OCI-M2 (cell line): ENCODE measurements around the gene TERT.

Experiments used
- DNase-seq: peaks from one replicate; lab custom pipeline; 2025; ENCODE audit not compliant: unreplicated experiment; lab: John Stamatoyannopoulos, UW

Gene TERT

DNA sequence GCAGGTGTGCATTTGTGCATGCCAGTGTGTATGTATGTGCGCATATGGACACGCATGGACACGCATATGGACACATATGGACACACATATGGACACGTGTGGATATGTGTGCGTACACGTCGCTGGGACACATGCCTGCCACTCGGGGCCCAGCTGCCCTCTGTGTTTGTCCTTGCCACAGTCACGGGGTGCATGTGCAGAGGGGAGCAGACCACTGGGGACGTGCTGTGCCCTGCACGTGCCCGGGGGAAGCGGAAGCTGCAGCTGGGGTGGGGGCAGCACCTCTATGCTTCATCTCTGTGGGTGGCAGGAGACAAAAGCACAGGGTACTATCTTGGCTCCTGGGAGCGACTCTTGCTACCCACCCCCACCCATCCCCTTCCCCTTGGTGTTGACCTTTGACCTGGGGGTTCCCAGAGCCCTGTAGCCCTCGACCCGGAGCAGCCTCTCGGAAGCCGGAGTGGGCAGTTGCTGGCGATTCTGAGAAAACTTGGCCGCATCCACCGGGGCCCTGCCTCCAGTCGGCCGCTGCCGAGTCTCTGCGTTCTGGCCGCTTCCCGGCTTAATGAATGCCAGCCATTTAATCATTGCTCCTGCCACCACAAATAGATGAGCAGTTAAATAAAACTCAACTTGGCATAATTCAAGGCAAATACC lies 72.1 kb downstream of the TERT start:
- no peak for DNase-seq

DNA sequence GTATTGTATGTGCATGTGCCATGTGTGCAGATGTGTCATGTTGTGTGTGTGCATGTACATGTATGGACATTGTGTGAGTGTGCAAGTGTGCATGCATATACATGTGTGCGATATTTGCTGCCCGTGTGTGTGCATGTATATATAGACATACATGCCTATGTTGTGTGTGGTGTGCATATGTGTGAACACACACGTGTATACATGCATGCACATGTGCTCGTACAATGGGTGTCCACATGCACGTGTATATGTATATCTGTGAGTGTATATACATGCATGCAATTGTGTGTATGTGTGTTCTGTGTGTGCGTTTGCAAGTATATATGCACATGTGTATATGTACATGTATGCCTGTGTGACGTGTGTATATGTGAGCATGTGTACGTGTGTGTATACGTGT lies 72.7 kb downstream of the TERT start:
- DNase-seq, result no peak

DNA sequence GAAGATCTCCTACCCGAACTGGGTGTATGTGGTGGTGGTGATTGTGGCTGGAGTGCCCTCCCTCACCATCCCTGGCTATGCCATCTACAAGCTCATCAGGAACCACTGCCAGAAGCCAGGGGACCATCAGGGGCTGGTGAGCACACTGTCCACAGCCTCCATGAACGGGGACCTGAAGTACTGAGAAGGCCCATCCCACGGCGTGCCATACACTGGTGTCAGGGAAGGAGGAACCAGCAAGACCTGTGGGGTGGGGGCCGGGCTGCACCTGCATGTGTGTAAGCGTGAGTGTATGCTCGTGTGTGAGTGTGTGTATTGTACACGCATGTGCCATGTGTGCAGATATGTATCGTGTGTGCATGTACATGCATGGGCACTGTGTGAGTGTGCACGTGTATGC lies 73.1 kb downstream of the TERT start:
- no peak for DNase-seq

DNA sequence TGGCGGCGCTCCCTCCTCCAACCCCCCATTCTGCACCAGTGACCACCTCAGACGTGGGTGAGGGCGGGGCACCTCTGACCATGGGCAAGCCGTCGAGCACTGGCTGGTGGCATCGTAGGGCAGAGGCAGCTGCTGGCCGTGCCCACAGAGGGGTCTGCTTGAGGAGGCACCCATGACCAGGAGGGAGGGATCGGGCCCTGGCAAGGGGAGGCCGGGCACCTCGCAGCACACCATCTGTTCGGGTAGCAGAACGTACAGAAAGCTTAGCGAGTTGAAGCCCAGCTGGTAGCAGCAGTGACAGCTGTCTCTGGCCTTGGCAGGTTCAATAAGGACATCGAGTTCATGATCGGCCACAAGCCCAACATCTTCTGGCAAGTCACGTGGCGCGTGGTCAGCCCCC lies 74.0 kb downstream of the TERT start:
- DNase-seq, result no peak

DNA sequence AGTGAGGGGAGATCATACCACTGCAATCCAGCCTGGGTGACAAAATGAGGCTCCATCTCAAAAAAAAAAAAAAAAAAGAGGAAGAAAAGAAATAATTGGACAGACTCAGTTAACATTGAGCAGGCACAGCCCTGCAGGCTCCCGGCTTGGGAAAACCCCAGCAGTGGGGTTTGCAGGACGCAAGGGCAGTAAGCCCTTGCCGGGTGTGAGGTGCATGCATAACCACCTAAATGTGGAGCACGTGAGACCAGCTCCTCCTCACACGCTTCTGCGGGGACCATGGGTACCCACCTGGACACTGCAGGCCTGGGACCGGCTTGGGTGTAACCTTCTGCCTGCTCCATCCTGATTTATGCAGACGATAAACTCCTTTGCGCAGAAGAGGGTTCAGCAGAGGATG lies 74.5 kb downstream of the TERT start:
- no peak for DNase-seq

DNA sequence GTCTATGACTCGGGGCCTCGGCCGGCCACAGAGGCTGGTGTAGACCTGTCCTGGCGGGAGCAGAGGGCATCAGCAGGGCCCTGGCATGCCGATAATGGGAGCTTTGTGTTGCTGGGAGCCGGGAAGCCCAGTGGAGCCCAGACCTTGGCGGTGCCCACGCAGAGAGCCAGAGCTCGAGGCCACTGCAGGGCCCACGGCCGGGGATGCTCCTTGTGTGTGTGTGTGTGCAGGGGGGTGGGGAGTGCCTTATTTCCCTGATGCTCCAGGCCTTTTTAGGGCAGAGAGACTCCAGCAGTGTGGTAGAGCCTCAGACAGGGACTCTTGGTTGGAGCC lies 75.1 kb downstream of the TERT start:
- no peak for DNase-seq

DNA sequence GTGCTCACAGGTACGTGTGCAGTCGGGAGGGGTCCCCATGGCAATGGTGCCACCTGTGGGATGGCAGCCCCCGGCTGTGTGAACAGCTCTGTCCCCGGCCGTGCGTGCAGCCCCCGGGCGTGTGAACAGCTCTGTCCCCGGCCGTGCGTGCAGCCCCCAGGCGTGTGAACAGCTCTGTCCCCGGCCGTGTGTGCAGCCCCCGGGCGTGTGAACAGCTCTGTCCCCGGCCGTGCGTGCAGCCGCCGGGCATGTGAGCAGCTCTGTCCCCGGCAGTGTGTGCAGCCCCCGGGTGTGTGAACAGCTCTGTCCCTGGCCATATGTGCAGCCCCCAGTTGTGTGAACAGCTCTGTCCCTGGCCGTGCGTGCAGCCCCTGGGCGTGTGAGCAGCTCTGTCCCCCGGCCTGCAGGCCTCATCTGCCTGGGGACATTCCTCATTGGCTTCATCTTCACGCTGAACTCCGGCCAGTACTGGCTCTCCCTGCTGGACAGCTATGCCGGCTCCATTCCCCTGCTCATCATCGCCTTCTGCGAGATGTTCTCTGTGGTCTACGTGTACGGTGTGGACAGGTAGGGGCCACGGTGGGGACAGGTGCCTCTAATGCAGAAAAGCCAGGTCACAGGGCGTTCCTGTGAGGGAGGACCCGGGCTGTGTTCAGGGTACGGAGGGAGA lies 75.6 kb downstream of the TERT start:
- no peak for DNase-seq

DNA sequence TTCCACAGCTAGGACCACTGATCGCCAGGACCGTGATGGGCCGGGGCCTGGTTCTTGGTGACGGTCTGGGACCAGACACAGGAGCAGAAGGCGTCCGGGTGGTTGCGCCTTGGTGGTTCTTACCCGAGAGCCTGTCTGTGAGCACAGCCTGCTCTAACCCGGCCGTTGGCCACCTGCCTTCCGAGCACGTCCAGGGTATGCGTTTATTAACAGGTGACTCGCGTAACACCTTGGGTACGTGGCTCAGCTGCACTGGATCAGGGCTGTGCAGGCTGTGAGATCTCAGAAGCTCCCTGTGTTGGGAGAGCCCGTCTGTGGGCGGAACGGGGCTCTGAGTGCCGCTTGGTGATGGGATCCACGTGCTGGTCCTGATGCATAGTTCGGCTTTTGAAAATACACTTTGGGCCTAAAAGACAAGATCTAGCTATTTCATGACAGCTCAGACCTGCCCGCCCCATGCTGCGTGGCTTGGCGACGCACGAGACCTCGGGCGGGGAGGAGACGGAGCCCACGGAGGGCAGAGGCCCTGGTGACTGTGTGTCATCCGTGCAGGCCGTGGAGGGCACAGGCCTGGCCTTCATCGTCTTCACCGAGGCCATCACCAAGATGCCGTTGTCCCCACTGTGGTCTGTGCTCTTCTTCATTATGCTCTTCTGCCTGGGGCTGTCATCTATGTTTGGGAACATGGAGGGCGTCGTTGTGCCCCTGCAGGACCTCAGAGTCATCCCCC lies 76.4 kb downstream of the TERT start:
- DNase-seq, result no peak

DNA sequence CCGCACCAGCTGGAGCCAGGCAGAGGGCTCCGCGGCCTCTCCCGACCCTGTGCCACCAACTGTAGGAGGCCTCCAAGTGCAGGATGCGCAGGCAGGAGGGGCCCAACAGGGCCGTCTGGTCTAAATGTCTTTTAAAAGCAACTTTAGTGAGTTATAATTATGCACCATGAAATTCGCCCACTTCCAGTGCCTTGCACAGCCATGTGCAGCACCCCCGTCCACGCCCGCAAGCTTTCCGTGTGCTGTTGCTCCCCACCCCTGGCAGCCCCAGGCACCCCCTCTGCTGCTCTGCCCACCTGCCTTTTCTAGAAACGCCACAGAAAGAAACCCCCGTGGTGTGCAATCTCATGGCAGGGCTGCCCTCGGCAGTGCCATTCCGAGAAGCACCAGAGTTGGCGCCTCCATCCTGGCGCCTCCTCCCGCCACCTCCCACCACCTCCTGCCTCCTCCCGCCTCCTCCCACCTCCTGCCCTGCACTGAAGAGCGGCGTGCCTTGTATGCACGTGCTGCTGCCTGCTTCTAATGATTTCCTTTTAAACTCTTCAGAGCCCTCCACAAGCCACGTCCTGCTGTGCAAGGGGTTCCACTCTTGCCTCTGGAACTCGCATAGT lies 77.2 kb downstream of the TERT start:
- no peak for DNase-seq

DNA sequence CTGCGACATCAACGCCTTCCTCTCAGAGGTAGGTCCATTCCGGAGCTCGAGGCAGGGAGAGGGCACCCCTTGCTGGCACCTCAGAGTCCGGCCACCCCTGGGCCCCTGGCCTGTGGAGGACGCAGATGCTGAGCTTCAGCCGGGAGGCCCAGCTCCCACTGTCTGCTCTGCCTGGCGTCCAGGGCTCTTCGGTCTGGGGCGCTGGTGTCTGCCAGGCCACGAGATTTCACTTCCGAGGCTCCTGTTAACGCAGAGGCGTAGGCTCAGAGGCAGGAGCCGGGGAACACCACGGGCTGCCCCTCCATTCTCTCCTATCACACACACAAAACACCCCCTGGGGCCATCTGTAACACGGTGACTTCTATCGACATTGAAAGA lies 78.0 kb downstream of the TERT start:
- DNase-seq, result no peak

DNA sequence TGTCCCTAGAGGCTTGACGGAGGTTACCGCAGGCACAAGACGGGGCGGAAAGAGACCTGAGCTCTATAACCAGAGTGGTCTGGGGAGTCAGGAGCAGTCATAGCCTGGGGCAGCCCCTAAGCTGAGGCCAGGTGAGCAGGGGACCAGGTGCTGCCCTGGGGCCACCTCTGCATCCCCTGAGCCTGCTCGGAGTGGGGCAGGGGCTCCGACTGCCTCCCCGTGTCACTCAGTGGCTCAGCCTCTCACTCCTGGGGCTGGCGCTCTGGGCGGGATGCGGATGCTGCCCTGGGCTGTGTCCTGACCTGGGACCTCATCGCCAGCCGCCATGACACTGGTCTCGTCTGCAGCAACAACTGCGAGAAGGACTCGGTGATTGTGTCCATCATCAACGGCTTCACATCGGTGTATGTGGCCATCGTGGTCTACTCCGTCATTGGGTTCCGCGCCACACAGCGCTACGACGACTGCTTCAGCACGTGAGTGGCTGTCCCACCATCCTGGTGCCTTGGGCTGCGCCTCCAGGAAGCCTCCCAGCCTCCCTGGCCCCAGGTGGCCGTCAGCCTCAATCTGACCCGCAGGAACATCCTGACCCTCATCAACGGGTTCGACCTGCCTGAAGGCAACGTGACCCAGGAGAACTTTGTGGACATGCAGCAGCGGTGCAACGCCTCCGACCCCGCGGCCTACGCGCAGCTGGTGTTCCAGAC lies 78.5 kb downstream of the TERT start:
- DNase-seq, result no peak

DNA sequence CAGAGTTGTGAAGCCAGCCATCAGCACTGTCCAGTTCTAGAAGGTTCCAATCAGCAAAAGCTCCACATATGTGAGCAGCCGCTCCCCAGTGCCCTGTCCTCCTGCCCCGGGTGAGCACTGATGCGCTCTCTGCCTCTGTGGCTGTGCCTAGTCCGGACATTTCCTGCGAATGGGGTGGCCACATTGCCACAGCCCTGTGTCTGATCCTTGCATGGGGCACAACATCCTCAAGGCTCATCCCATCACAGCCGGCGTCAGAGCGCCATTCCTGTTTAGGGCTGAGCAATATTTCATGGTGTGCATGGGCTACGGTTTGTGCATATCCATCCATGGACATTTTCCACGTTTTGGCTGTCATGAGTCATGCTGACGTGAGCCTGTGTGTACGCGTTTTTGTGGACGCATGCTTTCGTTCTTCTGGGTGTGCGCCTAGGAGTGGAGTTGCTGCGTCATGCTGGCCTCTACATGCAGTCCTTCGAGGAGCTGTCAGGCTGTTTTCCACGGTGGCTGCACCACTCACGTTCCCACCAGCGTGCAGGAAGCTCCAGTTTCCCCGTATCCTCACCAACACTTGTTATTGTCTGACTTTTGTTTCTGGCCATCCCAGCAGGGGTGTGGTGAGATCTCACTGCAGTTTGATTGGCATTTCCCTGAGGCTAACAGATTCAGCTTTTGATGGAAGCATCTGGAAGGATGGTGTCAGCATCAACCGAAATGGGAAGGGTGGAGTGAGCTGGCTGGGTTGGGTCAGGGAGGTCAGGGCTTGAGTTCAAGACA lies 79.4 kb downstream of the TERT start:
- DNase-seq, result no peak

DNA sequence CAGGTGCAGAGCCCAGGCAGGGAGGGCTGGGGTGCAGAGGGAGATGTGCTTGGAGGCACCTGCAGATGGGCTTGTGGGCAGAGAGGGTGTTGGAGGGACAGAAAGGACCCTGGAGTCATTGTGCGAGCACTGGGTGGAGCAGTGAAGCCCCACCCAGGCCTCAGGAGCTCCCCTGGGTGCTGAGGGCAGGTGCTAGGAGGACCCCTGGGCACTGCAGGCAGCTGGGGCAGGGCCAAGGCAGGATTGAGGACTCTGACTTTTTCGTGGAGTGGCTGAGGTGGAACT lies 80.0 kb downstream of the TERT start:
- no peak for DNase-seq

DNA sequence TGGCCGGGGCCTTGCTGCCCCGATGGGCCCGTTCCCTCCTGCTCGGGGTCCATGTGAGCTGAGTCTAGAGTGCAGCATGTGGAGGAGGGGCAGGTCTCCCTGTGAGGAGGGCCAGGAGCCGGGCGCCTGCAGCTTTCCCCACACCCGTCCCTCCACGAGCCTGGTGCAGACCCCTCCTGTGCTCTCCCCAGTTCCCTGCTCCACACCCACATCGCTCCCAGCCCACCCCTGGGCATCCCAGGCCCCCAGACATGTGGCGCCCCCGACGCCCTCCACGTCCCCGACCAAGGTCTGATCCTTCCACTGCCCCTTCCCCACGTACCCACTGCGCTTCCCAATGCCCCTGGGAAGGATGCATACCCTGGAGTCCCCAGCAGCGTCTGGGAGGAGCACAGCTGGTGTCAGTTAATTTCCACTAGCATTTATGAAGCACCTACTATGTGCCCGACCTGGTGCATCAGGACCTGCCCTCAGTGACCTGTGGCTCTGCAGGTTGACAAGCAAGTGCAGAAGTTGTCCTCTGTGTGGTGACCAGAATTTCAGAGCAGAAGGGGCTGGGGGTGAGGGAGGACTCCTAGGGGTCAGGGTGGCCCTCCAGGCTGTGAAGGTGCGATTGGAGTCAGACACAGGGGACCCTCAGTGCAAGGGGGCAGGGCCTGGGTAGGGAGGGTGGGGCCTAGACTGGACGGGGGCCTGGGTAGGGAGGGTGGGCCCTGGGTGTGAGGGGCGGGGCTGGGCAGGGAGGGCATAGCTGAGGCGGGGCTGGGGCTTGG lies 80.5 kb downstream of the TERT start:
- DNase-seq, result no peak

DNA sequence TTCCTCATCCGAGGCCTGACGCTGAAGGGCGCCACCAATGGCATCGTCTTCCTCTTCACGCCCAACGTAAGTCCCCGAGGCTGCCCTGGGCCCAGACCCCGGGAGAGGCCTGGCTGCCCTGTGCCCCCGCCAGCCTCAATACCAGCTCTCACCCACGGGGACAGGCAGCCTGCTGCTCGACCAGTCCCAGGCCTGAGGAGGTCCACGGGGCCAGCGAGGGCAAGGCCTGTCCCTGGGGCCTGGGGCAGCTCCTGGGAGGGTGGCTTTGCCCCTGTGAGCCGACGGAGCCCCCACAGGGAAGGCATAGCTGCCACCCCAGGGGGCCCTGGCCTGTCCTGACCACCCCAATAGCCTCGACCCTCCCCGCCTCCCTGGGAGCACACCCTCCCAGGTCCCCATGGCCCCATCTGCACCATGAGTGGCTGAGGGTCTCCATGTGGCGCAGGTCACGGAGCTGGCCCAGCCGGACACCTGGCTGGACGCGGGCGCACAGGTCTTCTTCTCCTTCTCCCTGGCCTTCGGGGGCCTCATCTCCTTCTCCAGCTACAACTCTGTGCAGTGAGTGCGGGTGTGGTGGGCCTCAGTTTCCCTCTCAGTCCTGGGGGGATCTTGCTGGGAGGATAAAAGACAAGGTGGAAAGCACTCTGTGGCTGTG lies 81.2 kb downstream of the TERT start:
- no peak for DNase-seq

DNA sequence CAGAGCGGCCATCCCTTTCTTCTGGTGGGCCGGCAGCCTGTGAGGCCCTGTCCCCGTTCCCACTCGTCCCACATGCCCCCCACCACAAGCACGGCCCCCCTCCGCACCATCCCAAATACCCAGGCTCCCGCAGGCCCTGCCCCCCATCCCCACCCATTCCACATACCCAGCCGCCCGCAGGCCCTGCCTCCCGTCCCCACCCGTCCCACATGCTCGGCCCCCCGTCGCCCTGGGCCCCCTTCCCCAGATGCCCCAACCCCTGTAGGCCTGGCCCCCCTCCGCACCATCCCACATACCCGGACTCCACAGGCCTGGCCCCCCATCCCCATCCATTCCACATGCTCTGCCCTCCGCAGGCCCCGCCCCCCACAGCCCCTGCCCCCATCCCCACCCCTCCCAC lies 82.0 kb downstream of the TERT start:
- DNase-seq, result no peak

DNA sequence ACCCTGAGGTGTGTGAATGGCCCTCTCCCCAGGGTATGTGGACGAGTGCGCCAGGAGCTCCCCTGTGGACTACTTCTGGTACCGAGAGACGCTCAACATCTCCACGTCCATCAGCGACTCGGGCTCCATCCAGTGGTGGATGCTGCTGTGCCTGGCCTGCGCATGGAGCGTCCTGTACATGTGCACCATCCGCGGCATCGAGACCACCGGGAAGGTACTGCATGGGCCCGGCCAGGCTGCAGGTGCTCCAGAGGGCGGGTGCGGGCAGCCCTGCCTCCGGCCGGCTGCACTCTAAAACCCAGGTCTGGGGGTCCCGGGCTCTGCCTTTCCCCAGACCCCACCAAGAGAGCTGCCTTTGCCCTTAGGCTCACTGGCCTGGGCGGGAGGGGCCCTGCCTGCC lies 82.6 kb downstream of the TERT start:
- no peak for DNase-seq

DNA sequence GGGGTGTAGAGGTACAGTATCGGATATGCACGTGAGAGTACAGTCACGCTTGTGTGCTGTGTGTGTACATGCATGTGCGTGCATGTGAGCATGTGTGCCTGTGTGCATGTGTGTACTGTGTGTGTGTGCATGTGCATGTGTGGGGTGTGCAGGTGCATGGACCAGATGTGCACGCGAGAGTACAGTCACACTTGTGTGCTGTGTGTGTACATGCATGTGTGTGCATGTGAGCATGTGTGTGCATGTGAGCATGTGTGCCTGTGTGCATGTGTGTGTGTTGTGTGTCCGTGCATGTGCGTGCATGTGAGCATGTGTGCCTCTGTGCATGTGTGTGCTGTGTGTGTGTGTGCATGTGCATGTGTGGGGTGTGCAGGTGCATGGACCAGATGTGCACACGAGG lies 83.2 kb downstream of the TERT start:
- no peak for DNase-seq

DNA sequence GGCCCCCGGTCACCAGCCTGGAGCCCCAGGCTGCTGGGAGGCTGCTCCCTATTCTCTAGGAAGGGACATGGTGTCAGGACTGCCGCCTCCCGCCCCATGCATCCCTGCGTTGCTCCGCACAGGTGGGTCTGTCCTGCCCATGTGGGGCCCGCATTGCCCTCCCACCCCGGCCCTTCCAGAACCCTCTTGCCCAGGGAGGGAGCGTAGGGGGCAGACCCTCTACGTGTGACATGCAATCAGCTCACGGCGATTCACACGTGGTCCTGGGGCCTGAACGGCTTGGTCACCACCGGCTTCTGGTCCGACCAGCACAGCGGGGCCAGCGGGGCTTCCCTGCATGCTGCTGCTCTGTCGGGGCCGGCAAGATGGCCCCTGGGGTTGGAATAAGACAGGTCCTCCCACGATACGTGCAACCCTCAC lies 84.0 kb downstream of the TERT start:
- DNase-seq, result no peak
